ENCODE data around the gene ADCY3.

Gene ADCY3

DNA sequence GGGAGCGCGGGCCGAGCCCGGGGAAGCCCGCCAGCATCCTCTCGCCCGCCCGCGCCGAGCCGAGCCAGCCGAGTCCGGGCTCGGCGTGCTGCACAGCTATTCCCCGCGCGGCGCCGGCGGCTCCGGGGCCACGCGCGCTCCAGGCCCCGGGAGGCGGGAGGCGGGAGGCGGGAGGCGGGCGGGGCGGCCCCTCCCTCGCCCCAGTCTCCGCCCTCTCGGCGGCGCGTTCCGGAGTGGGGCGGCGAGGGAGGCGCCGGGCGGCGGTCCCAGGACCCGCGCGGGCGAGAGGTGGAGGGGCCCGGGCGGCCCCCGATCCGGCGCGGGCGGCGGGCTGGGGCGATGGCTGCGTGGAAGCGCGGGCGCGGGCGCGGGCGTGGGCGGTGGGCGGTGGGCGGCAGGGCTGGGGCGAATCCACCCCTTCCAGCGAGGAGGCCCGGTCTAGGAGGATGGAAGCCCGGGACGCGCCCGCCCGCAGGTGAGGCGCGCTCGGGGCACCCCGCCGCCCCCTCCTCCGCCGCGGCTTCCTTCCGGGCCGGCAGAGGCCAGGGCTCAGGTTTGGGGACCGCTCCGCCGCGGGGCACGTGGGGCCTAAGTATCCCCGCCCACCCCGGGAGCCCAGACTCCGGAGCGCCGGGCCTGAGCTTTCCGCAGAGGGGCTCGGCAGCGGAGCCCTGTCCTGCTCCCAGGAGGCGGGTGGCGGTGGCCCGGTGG, at the start of gene ADCY3:
TSS of gene ADCY3 (minus strand) at position 140 of the 711 bp plus-strand sequence. CDS start 1,250 bp downstream, outside the sequence.
- DNase-seq = peak; percentile 73

DNA sequence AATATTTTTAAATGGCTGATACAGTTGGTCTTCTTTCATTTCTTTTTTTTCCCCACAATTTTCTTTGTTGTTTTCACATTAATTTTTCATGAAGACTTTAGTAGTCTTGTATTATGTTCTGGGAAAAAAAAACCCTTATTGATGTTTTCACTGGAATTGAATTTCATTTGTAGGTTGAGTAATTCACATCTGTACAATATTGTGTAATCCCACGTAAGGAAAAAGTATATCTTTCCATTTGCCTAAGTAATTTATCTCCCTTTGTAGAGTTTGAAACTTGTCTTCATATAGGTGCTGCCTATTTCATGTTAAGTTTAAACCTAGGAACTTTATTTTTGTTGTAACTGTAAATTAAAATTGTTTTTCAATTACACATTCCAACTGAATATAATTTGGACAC, 49.7 kb upstream of the ADCY3 start:
- DNase-seq = no peak

DNA sequence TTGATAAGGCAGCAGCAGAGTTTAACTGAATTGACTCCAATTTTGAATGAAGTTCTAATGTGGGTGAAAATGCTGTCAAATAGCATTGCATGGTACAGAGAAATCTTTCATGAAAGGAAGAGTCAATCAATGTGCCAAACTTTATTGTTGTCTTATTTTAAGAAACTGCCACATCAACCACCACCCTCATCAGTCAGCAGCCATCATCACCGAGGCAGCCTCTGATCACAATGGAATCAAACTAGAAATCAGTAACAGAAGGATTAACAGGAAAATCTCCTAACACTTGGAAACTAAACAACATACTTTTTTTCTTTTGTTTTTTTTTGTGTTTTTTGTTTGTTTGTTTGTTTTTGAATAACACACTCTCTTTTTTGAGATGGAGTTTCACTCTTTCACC, 41.9 kb upstream of the ADCY3 start:
- no peak for DNase-seq

DNA sequence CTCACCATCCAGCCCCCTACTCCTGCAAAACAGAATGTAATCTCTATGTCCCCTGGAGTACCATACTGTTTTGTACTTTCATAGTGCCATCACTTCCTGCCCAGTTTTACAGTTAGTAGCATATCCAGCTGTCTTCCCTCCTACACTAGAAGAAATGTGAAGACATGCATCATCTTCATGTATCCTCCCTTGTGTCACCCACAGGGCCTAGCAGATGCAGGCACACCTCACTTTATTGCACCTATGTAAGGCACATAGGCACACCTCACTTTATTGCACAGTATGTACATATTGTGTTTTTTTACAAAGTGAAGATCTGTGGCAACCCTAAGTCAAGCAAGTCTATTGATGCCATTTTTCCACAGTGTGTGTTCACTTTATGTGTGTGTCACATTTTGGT, 39.7 kb upstream of the ADCY3 start:
- DNase-seq = no peak

DNA sequence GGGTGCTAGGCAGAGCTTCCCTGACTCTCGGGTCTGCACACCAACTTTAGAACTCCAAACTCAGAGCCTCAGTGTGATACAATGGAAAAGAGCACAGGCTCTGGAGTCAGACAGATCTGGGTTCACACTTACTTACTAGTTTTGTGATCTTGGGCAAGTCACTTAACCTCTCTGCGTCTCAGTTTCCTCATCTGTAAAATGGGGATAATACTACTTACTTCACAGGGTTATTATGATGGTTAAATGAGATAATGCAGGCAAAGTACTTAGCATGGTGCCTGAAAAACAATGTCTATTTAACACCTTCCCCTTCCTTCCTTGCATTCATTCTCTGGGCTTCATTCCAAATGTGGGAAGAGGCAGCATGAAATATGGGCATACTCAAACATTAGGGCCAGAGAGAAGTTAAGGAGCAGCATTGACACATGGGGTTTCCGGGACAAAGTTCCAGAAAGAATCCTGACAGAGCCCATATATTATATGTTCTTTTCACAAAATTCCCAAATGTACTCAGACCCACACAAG, 38.4 kb upstream of the ADCY3 start:
- DNase-seq = no peak

DNA sequence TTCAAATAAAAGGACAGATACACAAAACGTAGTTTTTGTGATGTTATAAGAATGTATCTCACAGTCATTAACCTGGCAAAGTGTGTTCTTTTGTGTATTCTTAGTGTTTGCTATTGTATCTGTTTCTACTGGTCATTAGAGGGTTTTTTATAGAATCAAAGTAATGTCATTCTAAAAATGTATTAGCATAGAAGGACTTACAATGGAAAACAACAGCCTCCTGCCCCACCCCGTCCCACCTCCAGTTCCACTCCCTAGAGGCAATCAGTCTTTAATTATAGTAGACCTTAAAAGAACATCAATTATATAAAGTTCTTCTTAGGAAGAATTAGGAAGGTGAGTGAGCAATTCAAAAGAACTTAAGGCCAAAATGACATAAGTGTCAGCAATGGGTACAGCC, 37.9 kb upstream of the ADCY3 start:
- no peak for DNase-seq

DNA sequence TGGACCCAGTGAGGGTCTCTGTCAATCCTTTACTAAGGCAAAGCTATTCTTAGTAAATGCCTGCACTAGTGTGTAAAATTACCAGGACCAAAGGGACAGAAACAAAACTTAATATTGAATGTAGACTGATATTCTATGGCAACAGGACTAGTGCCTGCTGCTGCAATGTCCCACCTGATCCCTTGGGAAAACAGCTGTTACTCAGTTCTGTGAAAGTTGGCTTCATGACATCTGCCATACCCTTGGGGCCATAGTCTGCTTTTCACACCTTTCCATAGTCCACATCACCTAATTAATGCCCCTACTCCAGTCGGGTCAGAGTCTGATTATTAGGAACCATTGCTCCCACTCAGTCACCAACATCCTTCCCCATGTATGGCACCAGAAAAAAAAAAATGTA, 37.2 kb upstream of the ADCY3 start:
- no peak for DNase-seq

DNA sequence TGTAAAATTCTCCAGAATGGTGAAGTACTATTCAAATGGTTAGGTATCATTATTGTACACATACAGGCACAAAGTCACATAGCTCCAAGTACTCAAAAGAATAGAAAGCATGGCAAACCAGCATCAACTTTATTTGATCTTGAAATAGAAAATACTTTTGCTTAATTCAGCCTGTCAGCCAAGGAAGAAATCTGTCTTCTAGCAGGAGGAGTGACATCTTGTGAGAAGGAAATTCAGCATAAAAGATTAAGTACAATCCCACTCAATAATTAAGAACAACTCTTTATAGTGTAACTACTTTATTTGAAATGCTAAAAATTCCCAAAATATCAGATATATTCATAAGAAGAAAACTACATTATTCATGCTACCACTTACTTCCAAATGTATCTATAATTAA, 35.9 kb upstream of the ADCY3 start:
- DNase-seq = no peak

DNA sequence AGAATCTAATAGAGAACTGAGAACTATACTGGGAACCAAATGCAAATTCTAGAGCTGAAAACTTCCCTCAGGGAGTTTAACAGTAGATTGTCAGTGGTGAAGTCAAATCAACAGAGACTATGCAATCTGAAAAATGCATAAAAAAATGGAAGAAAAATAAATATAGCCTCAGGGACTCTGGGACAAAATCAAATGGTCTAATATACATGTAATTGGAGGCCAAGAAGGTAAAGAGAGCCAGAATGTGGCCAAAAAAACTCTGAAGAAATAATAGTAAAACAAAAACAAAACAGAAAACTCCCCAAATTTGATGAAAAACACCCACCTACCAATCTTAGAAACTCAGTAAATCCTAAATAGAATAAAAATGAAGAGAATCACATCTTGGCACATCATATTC, 35.2 kb upstream of the ADCY3 start:
- no peak for DNase-seq

DNA sequence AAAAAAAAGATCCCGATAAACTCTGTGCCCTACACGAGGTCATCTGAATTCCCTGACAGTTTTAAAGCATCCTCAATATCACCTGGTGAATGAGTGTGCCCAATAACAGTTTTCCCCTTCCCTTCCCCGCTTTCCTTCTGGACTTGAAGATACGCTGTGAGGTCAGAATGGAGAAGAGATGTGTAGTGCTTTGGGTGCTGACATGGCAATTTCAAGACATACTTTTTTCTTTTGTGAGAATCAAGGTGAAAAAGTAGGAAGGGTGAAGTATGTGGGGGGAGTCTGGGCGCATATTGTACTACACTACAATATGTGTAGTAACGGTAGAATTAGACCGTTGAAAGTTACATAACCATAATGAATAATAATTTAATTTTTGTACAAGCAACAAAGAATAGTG, 30.1 kb upstream of the ADCY3 start:
- no peak for DNase-seq

DNA sequence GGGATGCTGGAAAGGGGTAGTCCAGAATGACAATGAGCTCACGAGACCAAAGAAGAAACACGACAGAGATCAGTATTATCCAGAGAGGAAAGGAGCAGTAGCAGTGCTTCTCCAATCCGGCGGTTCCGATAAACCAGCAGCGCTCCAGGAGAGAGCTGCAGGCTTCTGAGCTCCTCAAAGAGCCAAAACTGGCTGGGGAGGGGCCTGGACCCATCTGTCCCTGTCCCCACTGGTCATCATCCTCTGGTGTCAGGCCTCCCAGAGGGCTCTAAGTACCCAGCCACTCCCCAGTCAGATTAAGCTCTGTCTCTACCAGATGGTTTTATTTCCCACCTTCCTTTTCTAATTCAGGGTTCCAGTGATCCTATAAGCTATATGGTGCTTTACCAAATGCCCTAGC, 28.5 kb upstream of the ADCY3 start:
- DNase-seq = no peak

DNA sequence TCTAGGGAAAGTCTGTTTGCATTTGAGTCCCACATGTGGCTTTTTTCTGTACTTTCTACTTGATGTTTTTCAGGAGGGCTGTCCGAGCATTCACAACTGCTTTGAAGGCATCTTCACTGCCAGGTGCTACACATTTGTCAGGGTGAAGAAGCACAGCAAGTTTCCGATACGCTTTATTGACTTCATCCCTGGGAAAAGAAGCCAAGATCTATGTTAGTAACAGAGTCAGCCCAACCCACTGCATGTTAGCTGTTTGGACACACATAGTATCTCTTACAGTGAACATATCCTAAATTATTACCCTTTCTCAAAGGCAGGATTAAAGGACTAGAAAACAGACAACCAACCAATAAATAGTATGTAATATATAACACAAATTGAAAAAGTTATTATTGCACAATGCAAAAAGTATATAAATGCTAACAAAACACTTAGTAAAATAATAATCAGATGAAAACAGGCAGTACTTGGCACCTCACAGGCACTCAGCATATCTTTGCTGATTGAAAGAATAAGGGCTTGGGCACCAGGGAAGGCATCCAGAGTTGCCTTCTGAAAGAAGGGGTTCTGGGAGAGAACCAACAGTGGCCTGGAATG, 27.6 kb upstream of the ADCY3 start:
- DNase-seq = no peak

DNA sequence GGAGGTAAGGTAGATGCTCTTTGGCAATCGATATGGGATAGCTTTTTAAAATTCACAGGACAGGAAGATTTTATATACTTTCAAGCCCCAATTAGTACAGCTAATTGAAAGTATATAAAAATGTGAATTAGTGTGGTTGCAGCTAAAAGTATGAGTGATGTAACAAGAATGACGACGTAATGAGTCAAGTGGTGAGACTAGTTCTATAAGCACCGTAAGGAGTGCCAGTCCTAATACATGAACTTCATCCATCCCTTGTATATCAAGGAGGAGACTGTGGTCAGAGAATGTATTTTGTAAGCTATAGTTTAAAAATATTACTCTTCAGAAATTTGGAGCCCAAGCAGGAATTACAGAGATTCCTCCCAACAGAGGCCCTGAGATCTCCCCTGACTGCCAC, 25.9 kb upstream of the ADCY3 start:
- DNase-seq = no peak

DNA sequence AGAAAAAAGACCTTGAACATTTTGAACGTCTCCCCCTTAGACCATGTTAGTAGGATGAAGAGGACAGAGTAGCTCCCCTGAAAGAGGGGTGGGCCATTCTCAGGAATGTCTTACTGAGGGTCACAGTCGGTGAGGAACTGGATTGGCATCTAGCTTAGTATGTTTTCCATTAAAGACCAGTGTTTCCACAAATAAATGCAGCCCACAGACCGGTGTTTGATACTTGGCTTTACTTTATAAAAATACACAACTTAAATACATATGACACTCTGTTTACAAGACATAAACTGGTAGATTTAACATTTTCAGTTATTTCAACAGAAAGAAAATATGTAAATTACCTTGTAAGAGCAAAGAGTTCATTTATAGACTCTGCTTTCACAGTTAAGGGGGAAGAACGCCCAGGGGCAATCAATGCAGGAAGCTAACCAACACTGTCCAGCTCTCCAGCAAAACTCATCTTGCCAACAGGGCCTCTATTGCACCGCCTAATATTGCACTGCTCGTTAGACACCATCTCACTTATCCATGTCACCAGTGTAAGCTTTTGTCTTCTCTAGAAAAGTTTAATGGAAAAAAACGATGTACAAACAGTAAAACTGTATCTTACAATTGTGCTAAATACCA, 23.5 kb upstream of the ADCY3 start:
- no peak for DNase-seq

DNA sequence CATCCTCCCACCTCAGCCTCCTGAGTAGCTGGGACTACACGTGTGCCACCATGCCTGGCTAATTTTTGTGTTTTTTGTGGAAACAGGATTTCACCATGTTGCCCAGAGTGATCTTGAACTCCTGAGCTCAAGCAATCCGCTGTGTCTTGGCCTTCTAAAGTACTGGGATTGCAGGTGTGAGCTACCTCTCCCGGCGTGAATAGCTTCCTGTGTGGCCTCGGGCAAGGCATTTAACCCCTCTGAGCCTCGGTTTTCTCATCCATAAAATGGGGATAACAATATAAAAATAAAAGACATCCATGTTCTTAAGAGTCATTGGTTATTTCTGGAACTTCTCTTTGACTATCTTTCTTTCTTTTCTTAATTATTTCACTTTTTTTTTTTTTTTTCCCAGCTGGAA, 19.3 kb upstream of the ADCY3 start:
- no peak for DNase-seq

DNA sequence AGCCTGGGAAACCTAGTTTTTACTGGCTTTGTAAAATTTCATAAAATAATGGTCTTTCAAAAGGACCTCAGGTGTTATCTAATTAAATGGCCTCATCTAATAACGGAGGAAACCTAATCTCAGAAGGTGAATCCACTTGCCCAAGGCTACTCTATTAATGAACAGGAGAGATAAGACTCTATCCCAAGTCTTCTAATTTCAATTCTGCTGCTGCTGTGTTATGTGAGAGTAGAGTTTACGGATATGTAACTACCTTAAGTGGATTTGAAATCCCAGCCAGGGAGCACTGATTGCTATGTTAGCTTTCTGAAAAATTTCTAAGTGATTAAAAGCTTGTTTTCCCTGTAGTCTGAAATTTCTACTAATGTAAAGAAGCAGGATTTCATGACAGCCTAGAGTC, 17.2 kb upstream of the ADCY3 start:
- DNase-seq = no peak

DNA sequence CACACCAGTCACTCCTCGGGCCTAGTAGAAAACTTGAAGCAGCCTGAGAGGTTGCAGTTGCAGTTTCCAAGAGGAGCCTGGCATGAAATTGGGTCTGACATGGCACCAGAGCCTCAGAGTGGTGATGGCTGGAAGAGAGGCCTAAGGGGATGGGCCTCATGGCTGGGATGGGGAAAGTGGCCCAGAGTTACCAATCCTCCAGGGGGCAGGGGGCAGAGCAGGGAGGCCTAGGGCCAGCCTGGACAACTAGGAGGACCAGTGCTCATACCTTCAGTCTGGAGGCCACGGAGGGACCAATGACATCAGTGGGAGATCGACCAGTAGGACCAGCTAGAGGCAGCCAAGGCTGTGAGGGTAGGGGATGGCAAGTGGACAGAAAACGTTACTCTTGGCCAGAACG, 15.1 kb upstream of the ADCY3 start:
- DNase-seq = no peak

DNA sequence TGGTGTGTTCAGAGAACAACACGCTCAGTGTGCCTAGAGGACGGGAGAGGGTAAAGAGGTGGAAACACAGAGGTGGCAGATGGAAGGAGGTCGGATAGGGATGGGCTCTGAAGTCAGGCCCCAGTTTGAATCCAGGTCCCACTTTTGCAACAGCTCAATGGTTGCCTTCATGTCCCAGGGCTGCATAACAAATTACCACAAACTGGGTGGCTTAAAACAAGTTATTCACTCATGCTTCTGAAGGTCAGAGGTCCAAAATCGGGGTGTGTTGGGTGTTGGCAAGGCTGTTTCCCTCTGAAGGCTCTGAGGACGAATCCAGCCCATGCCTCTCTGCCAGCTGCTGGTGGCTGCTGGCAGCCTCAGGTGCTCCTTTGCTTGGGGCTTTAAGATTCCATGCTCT, 12.7 kb upstream of the ADCY3 start:
- DNase-seq = no peak

DNA sequence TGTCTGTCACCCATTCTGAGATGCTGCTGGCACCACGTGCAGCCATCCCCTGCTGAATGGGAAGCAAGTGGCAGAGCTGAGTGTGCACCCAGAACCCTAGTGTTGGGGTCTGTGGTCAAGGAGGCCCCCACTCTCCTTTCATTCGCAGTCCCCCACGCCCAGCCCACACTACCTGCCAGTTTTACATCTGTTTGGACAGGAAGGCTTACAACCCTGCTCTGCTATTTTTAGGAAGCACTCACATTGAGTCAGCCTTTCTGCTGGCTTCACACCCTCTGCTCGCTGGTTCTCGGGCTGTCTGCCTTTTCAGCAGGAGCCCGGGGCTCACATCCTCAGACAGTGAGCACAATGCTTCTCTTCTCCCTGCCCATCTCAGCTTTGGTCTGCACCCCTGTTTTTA, 10.7 kb upstream of the ADCY3 start:
- DNase-seq = no peak

DNA sequence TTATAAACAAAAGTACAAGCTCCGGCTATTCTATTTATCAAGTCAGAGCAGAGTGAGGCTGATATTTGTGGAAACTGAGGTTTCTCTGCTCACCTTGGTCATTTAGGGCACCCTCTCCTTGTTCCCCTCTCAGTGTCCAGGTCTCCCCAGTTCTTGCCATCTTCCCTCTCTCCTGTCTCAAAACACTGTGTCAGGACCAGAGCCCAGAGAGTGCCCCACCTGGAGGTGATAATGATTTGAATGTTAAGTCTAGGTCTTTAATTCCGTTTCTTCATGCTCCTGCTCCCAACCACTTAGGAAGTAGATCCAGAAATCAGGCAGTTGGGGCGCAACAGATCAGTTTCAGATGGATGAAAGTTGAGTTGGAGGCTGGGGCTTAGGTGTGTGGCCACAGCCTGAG, 9.2 kb upstream of the ADCY3 start:
- no peak for DNase-seq

DNA sequence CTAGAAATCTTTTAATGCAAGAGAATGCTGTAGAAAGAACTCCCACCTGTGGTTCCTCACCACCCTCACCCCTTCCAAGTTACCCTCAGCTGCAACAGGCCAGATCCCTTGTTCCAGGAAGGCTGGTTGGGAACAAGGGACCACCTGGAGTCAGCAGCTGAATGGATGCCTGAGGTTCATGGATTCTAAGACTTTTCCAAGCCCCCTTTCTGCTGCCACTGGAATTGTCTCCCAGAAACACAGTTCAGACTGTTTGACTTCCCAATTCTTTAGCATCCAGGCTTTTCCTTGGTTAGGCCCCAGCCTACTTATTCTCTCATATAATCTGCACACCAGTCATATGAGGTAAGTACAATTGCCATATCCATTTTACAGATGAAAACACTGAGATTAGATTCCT, 8.0 kb upstream of the ADCY3 start:
- no peak for DNase-seq

DNA sequence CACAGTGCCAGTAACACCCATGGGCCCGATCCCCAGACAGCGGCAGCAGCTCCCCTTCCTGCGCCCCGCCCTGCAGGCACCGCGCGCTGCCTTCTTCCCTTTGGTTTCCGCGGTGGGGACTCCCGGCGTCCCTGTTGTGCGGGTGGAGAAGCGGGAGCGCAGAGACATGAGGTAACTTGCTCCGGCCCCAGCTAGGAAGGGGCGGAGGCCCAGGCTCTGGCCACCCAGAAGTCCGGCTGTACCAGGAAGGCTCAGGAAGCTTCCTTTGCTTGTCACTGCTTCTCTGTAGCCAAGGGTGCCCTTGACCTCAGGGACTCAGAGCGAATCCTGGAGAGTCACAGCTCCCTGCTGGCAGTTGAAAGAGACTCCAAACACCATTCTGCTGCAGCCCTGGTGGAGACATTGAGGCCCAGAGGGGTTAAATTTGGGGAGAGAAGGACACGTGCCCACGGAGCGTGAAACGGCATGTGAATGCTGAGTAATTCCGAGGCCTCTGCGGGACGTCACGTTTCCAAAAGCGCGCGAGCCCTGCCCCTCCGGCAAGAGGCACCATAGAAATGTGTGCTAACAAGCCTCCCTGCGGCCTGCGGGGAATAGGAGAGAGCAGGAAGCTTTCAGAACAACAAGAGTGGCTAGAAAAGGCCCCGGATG, 6.7 kb upstream of the ADCY3 start:
- DNase-seq = peak; percentile 33

DNA sequence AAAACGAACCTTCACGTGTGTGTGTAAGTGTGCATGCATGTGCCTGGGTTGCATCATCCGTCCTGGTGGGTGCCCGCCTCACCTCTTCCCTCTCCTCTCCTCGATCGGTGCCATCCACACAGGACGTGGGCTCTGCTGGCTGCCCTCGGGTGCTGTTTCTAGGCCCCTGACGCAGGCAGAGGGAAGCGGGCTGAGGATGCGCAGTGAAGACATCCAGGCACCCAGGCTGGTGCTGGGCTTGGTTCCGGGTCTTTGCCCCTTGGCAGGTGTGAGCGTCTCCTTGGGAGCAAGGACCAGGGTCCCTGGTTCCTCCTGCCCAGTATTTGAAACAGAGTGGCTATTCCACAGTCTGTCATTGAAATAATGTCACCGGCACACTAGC, 6.2 kb upstream of the ADCY3 start:
- DNase-seq = no peak

DNA sequence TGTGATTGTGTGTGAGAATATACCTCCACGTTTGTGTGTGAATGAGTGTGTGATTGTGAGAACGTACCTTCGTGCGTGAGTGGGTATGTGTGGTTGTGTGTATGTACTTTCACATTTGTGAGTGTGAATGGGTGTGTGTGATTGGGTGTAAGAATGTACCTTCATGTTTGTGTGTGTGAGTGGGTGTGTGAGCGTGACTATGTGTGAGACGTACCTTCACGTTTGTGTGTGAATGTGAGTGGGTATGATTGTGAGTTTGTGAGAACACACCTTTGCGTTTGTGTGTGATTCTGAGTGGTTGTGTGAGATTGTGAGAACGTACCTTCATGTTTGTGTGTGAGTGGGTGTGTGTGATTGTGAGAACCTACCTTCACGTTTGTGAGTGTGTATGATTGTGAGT, 5.8 kb upstream of the ADCY3 start:
- no peak for DNase-seq

Data from CD4-positive, alpha-beta T cell treated with Interleukin-10 for 1 hour (primary cell).